Activated T-helper 1 cell treated with anti-CD3 and anti-CD28 coated beads, Interleukin-12 subunit alpha, Interleukin-12 subunit beta, Interleukin-2, Interleukin-4 antibody, amounts not matched to agents 30 ng/mL and 10 ng/mL and 1 ng/mL, durations not matched to agents 14 hours and 24 hours and 36 hours (primary cell): ENCODE data around the gene MCC. TPM values are rescaled to one million over a fixed set of nuclear protein-coding genes. Genes with fewer than 3 reads are reported as not detected.

Experiments used
- DNase-seq: peaks from one replicate; pipeline ENCODE4 v3.0.0; 2021; ENCODE audit warnings: low spot score
- H3K27ac Mint-ChIP-seq: one replicate; pipeline ENCODE4 v1.8.0; 2021; ENCODE audit warnings: mild to moderate bottlenecking, mixed read lengths
- H3K27me3 Mint-ChIP-seq: one replicate; pipeline ENCODE4 v1.8.0; 2022; ENCODE audit warnings: mild to moderate bottlenecking, moderate library complexity, mixed read lengths; ENCODE audit not compliant: insufficient read depth
- H3K36me3 Mint-ChIP-seq: one replicate; pipeline ENCODE4 v1.8.0; 2021; ENCODE audit warnings: low read depth, mixed read lengths
- H3K4me1 Mint-ChIP-seq: one replicate; pipeline ENCODE4 v1.8.0; 2021; ENCODE audit warnings: low read depth, mixed read lengths
- H3K4me3 Mint-ChIP-seq: one replicate; pipeline ENCODE4 v1.8.0; 2021; ENCODE audit warnings: mild to moderate bottlenecking, moderate library complexity, mixed read lengths
- H3K9me3 Mint-ChIP-seq: one replicate; pipeline ENCODE4 v1.8.0; 2021; ENCODE audit warnings: mixed read lengths
- intact Hi-C: fragments of 100-400 bp; cut with micrococcal nuclease; formaldehyde crosslinking; loops from one replicate; pipeline ENCODE4 v1.15.1; 2024
- total RNA-seq: library from RNA; stranded (reverse); gene quantifications from 2 replicates; pipeline ENCODE4 v1.2.3, GENCODE V29; 2022

The MCC gene
- total RNA-seq, 1 donor from 2014 or later = 1.3 TPM

DNA sequence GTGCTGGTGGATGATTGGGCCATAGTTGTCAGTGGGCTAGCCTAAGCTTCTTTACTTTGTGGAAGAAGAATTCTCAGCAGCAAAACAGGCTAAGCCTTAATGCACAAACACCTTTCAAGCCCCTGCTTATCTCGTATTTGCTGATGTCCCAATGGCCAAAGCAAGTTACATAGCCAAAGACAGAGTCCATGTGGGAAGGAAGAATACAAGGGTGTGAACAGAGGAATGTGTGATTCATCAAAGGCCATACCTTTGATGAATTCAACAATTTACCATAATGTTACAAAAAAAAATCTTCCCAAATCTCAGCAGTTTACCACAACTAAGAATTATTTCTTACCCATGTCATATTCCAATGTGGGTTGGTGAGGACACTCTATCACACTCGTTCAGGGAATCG, 24.1 kb upstream of the MCC start:
- peaks cover 4% of the 10 kb centered on the region for H3K9me3 Mint-ChIP-seq
- no peak overlapping the region for H3K27ac Mint-ChIP-seq
- H3K4me3 Mint-ChIP-seq = peak overlapping the region; percentile 35
- intact Hi-C loops = loop anchor here (5.0 to 10.0 kb wide), 2 partner anchors 650 to 1348 kb away; partner anchors contain the start of gene SRP19
- DNase-seq = no peak
- peaks cover 35% of the 10 kb centered on the region for H3K4me1 Mint-ChIP-seq
- H3K27me3 Mint-ChIP-seq = peaks cover 21% of the 10 kb centered on the region
- peaks cover 14% of the 10 kb centered on the region for H3K36me3 Mint-ChIP-seq

DNA sequence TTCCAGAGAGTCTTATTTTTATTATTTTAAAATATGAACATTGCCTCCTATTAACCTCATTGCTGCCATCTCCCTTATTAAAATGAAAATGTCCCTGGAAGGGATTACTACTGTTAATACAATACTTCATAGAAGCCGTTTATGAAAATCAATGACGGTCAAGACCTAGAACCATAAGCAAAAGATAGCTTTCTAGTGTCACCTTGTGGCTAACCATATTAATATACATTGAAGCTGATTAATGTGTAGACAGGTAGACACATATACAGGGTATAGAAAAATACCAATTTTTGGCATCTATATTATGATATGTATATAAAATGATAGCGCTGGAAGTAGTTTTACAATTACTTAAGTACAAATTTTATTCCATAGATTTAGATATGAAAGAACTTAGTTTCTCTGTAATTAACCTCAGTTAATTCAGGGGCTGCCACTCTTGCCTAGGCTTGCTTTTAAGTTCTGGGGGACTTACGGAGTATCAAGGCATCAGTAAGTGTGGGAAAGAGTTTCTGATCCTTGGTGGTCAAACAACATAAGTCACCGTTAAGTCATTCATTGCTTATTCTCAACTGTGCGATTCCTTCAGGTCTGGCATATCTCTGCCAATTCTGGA, 22.7 kb upstream of the MCC start:
- Mint-ChIP-seq H3K27me3 (peaks cover 29% of the 10 kb centered on the region), H3K4me1 (peaks cover 29% of the 10 kb centered on the region), H3K36me3 (peaks cover 7% of the 10 kb centered on the region), H3K4me3 (no peak overlapping the region), H3K9me3 (peaks cover 4% of the 10 kb centered on the region), H3K27ac (no peak overlapping the region)
- no peak for DNase-seq
- intact Hi-C loops = loop anchor here (1.0 to 10.0 kb wide), 4 partner anchors 132 to 1346 kb away; partner anchors contain the start of gene SRP19

- H3K4me1 Mint-ChIP-seq = peaks cover 11% of the 10 kb centered on the region
- peaks cover 4% of the 10 kb centered on the region for H3K9me3 Mint-ChIP-seq
- H3K27me3 Mint-ChIP-seq = peaks cover 43% of the 10 kb centered on the region
- no peaks in the 10 kb centered on the region for H3K36me3 Mint-ChIP-seq
- H3K27ac Mint-ChIP-seq = no peak overlapping the region
- H3K4me3 Mint-ChIP-seq = no peak overlapping the region
- intact Hi-C loops = no loop called here
- no peak for DNase-seq
These were observed 20.5 kb upstream of the MCC start for GRCh38 chr5:113508756-113509155.

DNA sequence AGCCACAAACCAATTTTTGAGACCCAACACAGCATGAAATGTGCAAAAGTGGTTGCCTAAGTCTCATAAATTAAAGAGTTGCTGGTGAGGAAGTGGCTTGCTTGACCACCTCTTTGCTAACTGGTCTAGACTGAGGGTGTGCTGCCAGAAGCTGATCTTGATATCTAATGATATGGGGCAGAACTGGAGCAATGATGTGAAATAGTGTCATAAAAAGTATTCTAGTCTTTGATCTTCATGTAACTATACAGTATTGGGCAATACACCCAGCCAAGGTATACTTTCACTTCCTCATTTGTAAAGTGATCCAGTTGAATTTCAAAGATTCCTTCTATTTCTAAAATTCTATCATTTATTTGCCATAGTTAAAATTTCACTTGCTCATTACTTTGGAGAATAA, 19.3 kb upstream of the MCC start:
- H3K4me1 Mint-ChIP-seq = peaks cover 1% of the 10 kb centered on the region
- no peaks in the 10 kb centered on the region for H3K36me3 Mint-ChIP-seq
- H3K27me3 Mint-ChIP-seq = peaks cover 43% of the 10 kb centered on the region
- H3K4me3 Mint-ChIP-seq = no peak overlapping the region
- intact Hi-C loops = no loop called here
- no peak overlapping the region for H3K27ac Mint-ChIP-seq
- no peaks in the 10 kb centered on the region for H3K9me3 Mint-ChIP-seq
- no peak for DNase-seq

DNA sequence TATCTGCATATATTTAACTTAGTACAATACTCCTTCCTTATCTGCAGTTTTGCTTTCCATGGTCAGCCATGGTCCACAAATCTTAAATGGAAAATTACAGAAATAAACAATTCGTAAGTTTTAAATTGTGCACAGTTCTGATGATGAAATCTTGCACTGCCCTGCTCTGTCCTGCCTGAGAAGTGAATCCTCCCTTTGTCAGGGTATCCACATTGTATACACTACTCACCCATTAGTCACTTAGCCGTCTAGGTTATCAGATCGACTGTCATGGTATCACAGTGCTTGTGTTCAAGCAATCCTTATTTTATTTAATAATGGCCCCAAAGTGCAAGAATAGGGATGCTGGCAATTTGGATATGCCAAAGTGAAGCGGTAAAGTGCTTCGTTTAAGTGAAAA, 16.9 kb upstream of the MCC start:
- intact Hi-C loops = no loop called here
- peaks cover 53% of the 10 kb centered on the region for H3K27me3 Mint-ChIP-seq
- no peak overlapping the region for H3K27ac Mint-ChIP-seq

DNA sequence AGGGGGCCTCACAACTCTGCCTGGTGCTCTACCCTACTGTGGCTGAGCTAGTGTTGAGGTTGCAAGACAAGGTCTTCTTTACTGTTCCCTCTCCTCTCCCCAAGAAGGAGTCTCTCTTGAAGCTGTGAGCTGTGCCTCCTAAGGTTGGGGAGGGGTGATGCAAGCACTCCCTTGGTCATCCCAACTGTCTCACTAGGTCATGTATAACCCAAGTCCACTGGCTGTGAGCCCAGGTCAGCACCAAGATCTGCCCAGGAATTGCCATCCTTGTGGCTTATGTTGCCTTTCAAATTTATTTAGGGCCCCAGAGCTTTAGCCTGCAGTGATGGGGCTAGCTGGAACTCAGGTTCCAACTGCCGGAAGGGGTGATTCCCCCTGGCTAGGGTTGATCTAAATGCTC, 14.9 kb upstream of the MCC start:
- H3K4me3 Mint-ChIP-seq = no peak overlapping the region
- no peak for DNase-seq
- intact Hi-C loops = no loop called here
- peaks cover 6% of the 10 kb centered on the region for H3K9me3 Mint-ChIP-seq
- H3K27me3 Mint-ChIP-seq = peaks cover 60% of the 10 kb centered on the region
- H3K4me1 Mint-ChIP-seq = no peaks in the 10 kb centered on the region
- no peak overlapping the region for H3K27ac Mint-ChIP-seq
- no peaks in the 10 kb centered on the region for H3K36me3 Mint-ChIP-seq

More for the DNA sequence above, 16.9 kb upstream of the MCC start:
- no peaks in the 10 kb centered on the region for H3K36me3 Mint-ChIP-seq
- no peaks in the 10 kb centered on the region for H3K4me1 Mint-ChIP-seq
- no peak for DNase-seq
- H3K4me3 Mint-ChIP-seq = no peak overlapping the region
- H3K9me3 Mint-ChIP-seq = peaks cover 6% of the 10 kb centered on the region

DNA sequence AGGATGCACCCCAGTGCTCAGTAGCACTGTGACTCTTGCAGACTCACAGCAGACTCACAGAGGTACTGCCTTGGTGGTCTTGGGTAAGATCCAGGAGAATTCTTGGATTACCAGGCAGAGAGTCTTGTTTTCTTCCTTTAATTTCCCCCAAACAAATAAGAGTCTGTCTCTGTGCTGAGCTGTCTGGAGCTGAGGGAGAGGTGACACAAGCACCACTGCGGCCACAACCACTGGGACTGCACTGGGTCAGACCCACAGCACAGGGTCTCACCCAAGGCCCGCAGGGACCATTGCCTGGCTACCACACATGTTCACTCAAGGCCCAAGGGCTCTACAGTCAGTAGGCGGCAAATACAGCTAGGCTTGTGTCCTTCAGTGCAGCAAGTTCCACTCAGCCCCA, 13.8 kb upstream of the MCC start:
- Mint-ChIP-seq H3K4me3 (no peak overlapping the region), H3K27me3 (peaks cover 61% of the 10 kb centered on the region), H3K4me1 (no peaks in the 10 kb centered on the region), H3K9me3 (peaks cover 6% of the 10 kb centered on the region), H3K27ac (no peak overlapping the region), H3K36me3 (no peaks in the 10 kb centered on the region)
- DNase-seq = no peak
- intact Hi-C loops = no loop called here

GRCh38 chr5:113495422-113495841, 7.2 kb upstream of the MCC start:
- H3K27ac Mint-ChIP-seq = no peak overlapping the region
- DNase-seq = no peak
- intact Hi-C loops = no loop called here
- H3K36me3 Mint-ChIP-seq = peaks cover 3% of the 10 kb centered on the region
- H3K4me3 Mint-ChIP-seq = no peak overlapping the region
- no peaks in the 10 kb centered on the region for H3K4me1 Mint-ChIP-seq
- H3K9me3 Mint-ChIP-seq = peaks cover 10% of the 10 kb centered on the region
- peaks cover 62% of the 10 kb centered on the region for H3K27me3 Mint-ChIP-seq

DNA sequence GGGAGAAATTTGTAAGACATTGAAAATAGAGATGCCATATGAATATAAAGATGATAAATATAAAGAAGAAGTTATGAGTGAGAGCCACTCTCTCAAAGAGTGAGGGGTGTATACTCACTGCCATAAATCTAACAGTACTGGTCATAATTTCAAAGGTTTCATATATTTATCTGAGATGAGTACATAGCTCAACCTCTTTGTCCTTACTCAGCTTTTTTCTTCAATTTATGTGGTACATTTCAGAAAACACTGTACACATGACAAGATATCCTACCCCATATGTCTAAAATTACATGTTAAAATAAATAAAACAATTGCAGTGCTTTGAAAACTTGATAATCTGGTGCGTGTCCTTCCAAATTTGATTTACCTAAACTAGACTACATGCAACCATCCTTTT, 5.2 kb upstream of the MCC start:
- Mint-ChIP-seq H3K4me1 (peaks cover 16% of the 10 kb centered on the region), H3K27ac (no peak overlapping the region), H3K27me3 (peaks cover 64% of the 10 kb centered on the region), H3K36me3 (peaks cover 3% of the 10 kb centered on the region), H3K4me3 (no peak overlapping the region), H3K9me3 (peaks cover 21% of the 10 kb centered on the region)
- intact Hi-C loops = no loop called here
- no peak for DNase-seq

- peaks cover 3% of the 10 kb centered on the region for H3K36me3 Mint-ChIP-seq
- no peak overlapping the region for H3K4me3 Mint-ChIP-seq
- H3K9me3 Mint-ChIP-seq = peaks cover 21% of the 10 kb centered on the region
- H3K27me3 Mint-ChIP-seq = peaks cover 67% of the 10 kb centered on the region
- intact Hi-C loops = no loop called here
- DNase-seq = no peak
- H3K4me1 Mint-ChIP-seq = peaks cover 26% of the 10 kb centered on the region
- H3K27ac Mint-ChIP-seq = no peak overlapping the region
These were observed 2.8 kb upstream of the MCC start for GRCh38 chr5:113491022-113491421.

GRCh38 chr5:113490317-113490716, 2.1 kb upstream of the MCC start:
- DNase-seq = no peak
- H3K4me3 Mint-ChIP-seq = no peak overlapping the region
- intact Hi-C loops = no loop called here
- H3K27me3 Mint-ChIP-seq = peaks cover 71% of the 10 kb centered on the region
- H3K4me1 Mint-ChIP-seq = peaks cover 26% of the 10 kb centered on the region
- peaks cover 21% of the 10 kb centered on the region for H3K9me3 Mint-ChIP-seq
- no peak overlapping the region for H3K27ac Mint-ChIP-seq
- peaks cover 3% of the 10 kb centered on the region for H3K36me3 Mint-ChIP-seq

DNA sequence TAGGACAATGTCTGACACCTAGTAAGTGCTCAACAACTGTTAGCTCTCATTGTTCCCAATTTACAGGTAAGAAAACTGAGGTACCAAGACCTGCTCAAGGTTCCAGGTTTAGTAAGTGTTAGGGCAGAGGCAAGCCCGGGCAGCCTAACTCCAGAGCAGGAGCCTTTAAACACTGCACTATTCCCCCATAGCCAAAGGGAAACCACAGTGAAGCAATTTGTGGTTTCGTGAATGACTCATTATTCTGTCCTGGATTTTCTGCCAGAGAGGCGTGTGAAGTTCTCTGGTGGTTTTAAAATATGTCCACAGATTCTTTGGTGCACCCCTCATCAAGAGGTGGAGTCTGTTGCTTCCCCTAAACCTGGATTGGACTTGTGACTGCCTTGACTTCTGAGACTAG, 1.0 kb upstream of the MCC start:
- intact Hi-C loops = loop anchor here (1.0 kb wide), 1 partner anchor 24 kb away; the partner anchor contains the start of gene YTHDC2
- H3K27ac Mint-ChIP-seq = no peak overlapping the region
- H3K4me1 Mint-ChIP-seq = peaks cover 26% of the 10 kb centered on the region
- H3K4me3 Mint-ChIP-seq = peak overlapping the region; percentile 76
- H3K36me3 Mint-ChIP-seq = peaks cover 3% of the 10 kb centered on the region
- peaks cover 21% of the 10 kb centered on the region for H3K9me3 Mint-ChIP-seq
- H3K27me3 Mint-ChIP-seq = peaks cover 74% of the 10 kb centered on the region
- peak; percentile 10 for DNase-seq

DNA sequence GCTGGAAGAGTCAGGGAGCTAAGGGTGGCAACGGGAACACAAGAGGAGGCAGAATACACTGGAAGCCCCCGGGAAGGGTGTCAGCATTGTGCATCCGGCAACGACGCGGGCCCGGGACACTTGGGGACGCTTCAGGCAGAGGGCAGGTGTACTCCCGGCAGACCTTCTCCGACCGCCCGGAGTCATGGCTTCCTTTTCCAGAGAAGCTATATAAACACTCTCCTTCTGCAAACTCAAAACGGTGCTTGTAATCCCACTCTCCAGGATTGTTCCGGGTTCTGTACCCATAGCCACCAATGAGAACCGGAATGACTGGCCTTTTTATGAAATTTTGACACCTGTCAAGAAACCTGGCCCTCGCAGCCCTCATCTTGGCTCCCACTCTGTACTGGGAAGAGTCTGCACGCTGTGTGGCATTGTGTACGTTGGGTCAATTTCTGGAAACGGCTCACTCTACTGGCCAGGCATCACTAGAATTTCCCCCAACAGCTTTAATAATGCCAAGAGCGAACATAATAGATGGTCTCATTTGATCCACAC, 462 bp upstream of the MCC start:
- H3K4me3 Mint-ChIP-seq = peak overlapping the region; percentile 76
- H3K36me3 Mint-ChIP-seq = peaks cover 3% of the 10 kb centered on the region
- DNase-seq = no peak
- peaks cover 74% of the 10 kb centered on the region for H3K27me3 Mint-ChIP-seq
- peaks cover 26% of the 10 kb centered on the region for H3K4me1 Mint-ChIP-seq
- peaks cover 21% of the 10 kb centered on the region for H3K9me3 Mint-ChIP-seq
- no peak overlapping the region for H3K27ac Mint-ChIP-seq
- intact Hi-C loops = loop anchor here (1.0 kb wide), 1 partner anchor 25 kb away; the partner anchor contains the start of gene YTHDC2
